Epidermal melanocyte (primary cell): ENCODE measurements around the gene ADARB2.

ENCODE experiments used
- DNase-seq: peaks from one replicate; pipeline ENCODE4 v3.0.0; 2011; ENCODE audit warnings: low spot score; ENCODE audit not compliant: insufficient read length

The ADARB2 gene

DNA sequence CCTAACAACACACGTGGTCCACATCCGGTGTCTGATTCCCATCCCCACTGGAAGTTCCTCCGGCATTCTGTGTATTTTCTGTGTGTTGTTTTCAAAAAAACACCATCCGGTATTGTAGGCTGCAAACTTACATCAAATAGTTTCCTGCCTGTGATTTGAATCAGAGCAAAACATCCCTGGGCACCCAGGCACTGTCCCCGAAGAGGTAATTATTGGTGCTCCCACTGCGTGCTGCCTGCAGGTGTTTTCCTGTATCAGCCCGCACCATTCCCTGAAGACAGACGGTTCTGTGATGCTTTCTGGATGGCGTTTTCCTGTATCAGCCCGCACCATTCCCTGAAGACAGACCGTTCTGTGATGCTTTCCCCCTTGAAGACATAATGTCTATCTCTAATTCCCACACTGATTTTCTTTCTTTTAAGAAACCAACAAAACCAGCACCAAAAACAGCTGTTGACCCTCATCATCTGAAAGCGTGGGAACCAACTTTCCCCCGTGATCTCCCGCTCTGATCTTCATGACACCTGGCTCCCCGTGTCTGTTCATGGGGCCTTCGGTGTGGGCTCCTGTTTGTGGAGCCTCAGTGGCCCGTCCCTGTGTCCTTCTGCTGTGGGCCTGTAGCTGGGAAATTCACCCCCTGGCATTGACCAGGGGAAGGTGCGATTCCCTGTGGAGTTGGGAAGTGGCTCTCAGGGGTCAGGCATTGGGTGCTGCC is 205.3 kb downstream of the ADARB2 start:
- no peak for DNase-seq

DNA sequence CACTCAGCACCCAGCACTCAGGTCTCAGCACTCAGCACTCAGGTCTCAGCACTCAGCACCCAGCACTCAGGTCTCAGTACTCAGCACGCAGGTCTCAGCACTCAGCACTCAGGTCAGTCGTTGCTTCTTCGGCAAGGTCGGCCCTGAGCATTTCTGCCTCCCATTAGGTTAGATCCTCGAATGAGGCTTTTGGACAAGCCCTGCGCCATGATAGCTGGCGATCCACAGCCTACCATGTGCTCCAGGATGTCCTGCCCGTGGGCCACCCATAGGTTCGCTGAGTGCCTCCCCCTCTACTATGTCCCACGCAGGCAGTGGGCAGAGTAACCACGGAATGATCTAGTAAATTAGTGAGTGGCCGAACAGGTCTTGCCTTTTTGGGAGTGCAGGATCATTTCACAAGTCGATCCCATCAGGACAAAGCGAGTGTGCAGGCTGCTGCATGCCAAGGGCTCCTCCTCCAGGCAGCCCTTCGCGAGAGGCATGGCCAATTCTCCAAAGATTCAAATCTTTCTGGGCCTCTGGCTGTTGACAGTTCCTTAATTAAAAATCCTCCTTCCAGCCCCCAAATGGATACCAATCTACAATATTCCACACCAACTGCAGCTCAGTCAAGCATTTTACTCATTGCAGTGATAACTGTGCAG is 206.3 kb downstream of the ADARB2 start:
- no peak for DNase-seq

DNA sequence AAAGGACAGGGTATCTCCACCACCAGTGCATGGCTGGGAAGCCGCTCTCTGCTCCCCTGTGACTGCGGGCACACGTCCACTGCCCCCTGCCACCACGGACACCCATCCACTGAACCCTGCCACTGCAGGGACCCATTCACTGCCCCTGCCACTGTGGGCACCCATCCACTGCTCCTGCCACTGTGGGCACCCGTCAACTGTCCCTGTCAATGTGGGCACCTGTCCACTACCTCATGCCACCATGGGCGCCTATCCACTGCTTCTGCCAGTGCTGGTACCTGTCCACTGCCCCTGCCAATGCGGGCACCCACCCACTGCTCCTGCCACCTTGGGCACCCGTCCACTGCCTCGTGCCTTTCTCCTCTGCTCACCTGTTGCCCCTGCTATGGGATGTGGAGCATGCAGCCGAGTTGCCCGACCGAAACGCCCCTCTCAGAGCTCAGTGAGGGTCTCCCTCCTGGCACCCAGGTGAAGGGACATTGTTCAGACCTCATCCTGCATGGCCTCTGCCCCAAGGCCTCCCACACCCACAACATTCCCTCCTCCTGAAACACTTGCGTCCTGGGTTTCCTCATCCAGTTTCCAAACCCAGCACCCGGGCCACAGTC is 207.4 kb downstream of the ADARB2 start:
- DNase-seq, result no peak

DNA sequence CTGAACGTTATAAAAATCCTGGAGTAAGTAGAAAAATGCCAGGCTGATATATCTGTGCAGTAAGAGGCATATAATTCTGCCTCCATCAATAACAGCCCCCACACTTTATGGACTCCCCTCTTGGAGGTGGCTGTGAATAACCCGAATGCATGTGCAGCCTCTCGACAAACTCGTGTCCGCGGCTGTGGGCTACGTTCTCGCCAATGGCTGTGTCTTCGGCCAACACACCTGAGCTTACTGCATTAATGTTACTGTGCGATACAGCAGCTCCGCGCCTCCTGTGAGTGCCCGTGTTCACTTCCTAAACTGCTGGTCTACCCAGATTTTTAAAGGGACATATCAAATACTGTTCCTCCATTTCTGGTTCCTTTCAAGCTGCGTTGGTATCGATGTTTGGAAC is 209.4 kb downstream of the ADARB2 start:
- no peak for DNase-seq

DNA sequence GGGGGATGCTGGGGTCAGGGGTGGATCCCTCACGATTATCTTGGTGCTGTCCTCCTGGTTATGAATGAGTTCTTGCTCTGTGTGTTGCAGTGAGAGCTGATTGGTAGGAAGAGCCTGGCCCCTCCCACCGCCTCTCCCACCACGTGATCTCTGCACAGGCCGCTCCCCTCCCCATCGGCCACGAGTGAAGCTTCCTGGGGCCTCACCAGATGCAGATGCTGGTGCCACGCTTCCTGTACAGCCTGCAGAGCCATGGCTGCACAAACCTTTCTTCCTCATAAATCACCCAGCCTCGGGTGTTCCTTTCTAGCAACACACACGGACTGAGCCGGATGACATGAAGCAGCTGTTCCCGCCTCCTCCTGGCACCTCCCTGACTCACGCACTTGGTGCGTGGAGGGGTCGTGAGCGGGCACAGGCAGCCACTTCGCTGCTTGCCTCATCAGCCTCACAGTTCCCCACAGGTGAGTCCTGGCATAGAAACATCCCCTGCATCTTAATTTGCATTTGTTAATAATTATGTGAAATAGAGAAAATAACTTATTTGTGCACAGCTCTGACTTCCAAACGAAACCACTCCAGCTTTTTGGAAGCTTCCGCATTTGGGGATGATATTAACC is 210.8 kb downstream of the ADARB2 start:
- no peak for DNase-seq

DNA sequence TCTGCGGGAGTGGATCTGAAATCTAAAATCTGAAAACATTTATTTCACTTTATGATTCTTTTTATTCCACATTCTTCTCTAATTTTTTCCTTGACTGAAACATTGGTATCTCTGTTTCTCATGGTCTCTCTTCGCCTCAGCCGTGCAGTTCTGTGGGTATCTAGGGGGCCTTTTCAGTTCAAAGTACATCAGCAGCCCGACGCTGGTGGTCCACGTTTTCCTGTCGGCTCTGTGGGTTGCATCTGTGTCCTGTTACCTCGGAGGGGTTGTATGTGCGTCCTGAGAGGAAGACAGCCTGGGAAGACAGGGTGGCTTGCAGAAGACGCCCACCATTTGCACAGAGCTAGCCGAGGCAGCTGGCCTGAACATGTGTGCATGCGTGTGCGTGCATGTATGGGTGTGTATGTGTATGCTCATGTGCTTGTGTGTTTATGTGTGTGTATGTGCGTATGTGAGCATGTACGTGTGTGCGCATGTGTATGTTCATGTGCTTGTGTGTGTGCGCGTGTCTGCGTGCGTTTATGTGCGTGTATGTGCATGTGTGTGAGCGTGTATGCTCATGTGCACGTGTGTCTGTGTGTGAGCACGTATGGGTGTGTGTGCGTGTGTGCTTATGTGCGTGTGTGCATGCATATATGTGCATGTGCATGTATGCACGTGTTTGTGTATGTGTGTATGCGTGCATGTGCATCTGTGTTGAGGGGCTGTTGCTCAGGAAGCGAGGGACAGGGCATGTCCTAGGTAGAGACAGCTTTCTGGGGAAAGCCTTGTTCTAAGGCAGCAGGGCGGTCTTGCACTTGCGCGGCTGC is 211.8 kb downstream of the ADARB2 start:
- no peak for DNase-seq

DNA sequence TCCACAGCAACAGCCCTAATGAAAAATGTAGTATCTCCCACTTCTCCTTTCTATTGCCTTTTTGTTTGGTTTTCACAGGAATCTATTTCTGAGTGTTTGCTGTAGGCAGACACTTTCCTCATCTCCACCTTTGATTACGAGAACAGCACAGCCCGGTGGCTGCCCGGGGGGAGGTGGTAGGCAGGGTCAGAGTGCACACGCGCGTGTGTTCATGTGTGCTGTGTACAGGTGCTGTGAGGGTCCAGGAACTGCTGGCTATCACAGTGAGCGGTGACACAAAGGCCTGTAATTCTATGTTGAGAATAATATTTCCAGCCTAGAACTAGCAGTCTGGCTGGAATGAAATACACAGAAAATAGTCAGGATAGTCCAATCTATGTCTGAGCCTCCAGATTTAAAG is 212.8 kb downstream of the ADARB2 start:
- DNase-seq, result no peak

DNA sequence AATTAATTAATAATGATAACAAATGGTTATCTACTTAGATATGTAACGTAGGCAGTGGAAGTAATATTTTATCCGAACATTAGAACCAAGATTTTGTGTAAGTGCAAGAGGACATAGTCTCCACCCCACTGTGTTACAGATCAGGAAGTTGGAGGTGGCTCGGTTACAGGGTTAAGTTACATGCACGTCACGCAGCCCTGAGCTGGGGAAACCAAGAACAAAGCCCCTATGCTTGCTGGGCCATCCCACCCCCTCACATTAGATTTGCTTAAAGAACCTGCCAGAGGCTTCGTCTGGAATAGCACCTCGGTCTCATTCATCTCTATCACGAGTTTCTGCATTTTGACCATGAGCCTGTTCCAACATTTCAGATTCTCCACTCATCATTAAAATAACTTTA is 214.1 kb downstream of the ADARB2 start:
- DNase-seq, result no peak

DNA sequence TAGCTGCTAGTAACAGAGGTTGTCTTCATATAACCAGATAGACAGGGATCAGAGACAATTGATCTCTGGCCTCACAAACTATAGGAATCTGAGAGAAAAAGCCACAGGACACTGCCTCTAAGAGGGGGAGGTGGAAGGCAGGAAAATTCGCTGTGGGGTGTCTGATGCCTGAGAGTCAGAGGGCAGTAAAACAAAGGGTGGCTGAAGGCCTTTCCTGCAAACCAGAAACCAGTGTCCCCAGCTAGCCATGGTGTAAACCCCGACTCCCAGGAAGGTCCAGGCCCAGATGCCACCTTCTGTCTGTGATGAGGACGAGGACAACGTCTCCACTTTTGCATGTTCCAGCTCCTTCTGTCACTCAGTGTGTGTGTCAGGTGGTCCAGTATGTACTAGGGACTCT is 215.1 kb downstream of the ADARB2 start:
- DNase-seq, result peak; percentile 4

DNA sequence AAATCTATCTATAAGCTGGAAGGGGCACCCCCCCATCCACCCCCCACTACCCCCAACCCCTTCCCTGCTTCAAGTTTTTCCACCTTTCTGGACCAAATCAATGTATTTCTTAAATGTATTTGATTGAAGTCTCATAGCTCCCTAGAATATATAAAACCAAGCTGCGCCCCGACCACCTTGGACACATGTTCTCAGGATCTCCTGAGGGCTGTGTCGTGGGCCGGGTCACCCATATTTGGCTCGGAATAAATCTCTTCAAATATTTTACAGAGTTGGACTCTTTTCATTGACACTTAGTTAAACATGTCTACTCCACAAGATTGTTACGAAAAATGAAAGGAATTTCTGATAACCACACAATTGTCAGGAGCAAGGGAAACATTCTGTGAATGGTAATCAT is 215.6 kb downstream of the ADARB2 start:
- DNase-seq, result no peak

DNA sequence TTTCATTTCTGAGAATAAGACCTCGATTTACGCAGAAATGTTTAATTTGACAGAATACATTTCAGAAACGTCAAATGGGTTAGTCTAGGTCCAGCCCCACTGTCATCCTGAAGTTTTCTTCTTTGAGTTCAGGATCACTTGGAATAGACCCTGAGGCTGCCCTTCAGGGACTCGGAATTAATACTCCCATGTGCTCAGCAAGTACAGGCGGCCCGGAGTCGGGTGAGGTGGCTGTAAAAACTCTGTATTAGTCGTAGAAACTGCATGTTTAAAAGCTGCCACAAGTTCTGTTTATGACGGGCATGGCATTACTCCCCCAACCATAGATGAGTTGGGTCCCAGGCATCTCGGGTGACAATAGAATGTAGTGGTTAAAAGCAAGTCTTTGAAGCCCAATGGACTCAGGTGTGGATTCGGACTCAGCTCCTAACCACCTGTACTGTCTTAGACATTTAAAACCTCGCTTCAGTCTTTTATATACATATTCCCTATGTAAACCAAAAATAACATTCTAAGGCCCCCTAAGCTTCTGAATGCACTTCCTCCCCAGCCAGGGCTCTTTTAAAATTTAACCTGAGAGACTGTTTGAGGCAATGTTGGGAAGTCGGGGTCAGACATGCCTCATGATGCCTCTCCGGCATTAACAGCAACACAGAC is 216.3 kb downstream of the ADARB2 start:
- peak; percentile 1 for DNase-seq

DNA sequence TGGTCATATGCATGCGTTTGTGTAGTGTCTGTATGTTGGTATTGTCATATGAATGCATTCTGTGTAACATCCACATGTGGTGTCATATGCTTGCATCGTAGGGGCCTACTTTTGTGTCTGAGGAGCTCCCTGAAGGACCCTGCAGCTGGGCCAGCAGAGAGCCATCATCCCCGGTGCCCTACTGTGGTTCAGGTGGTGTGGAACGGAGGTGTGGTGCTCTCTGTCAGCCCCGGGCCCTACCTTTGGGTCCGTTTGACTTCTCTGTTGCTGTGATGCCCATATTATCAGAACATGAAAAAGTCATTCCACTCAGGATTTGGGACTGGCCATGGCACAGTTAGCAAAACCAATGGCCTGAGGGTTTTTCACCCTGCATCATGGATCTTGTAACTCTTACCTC is 217.9 kb downstream of the ADARB2 start:
- DNase-seq, result no peak

DNA sequence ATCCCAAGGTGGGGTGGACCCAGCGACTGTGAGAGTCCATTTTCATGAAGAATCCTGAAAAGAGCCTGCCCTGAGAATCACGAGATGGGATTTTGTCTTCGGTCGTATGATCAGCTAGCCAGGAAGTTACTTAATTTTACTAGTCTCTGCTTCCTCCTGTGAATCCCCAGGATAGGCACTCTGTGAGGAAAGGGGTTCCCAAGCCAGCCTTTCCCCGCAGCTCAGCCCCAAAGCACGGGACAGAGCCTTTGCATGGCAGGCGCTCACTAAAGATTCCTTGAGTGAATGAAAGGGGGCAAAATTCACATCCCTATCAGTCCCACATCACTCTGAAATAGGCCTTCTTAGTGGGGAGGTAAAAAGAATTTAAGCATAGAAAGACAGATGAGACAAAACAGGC is 219.6 kb downstream of the ADARB2 start:
- DNase-seq, result no peak

DNA sequence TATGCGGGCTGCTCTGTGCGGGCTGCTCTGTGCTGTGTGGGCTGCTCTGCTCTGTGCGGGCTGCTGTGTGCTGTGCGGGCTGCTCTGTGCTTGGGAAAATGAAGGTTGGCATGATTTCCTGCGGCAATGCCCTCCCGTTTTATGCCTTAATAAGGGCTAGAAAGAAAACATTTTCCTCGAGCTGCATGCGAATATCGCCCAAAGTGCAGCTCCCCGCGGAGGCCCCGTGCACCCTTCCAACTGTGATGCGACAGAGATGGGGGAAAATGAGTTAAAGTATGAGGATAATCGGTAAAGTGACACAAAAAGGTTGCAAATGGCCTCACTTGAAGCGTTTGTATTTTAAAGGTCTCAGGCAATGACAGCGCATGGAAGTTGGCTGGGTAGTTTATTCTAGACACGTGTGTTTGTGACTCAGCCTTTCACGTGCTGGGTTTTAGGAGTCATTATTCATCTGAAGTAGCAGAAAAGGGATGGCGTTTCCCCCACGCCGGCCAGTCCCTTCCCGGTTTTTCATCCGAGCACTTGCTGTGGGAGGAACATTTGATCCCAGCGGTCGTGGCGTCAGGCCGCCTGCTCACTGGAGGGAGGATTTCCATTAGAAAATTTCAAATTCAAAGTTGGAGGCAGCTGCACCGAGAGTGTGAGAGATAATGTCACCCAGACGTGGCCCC is 220.7 kb downstream of the ADARB2 start:
- DNase-seq, result no peak

DNA sequence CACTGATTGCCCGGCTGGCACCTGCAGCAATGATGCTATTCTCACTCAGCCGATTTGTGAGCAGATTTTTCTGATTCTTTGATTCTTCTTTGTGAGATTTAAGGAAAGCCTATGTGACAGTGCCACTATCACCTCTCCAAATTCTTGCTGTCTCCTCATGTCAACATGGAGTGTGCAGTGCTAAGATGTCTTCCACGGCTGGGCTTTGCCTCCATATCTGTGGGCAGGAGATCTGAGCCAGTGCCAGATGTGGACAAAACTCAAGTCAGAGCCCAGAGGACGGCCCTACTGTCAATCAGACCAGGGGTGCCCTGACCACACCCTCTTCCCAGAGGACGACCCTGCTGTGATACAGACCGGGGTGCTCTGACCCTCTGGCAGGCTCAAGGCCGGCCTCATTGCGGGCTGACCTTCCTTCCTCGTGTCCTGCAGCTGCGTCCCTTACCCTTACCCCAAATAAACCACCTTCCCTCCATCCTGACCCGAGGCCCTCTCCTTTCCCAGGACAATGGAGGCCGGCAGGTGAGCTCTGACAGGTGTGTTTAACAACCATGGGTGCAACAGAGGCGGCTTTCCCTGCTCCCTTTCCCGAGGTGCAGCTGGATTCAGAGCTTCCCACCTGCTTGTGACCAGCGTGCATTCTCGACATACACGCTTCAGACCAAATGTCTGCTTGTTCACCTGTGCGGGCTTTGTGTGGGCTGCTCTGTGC is 221.4 kb downstream of the ADARB2 start:
- DNase-seq, result no peak

DNA sequence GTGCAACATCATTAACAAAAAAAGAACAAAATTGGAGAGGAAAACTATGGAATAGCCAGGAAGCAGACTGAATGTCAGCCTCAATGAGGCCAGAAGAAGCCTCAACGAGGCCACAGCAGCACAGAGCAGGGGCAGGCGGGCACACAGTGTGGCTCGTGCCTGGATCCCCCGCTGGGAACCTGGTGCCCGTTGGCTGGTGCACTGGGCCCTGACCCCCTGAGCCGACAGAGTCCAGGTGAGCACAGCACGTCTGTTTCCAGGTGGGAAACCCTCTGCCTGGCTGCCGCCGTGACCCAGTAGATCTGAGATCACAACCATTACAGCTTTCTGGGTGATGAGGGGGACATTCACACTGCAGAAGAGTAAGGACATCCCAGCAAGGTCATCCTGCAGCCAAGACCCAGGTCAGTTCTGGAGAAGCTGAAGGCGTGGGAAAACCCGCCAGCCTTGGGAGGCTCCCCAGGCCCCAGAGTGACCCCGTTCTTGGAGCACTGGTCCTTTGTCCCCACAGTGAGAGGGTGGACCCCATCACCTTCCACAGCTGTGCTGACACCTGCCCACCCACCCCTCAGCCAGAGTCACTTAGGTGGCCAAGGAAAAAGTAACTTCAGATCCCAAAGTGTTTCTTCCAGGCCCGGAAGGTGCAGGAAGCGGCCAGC is 222.1 kb downstream of the ADARB2 start:
- no peak for DNase-seq

DNA sequence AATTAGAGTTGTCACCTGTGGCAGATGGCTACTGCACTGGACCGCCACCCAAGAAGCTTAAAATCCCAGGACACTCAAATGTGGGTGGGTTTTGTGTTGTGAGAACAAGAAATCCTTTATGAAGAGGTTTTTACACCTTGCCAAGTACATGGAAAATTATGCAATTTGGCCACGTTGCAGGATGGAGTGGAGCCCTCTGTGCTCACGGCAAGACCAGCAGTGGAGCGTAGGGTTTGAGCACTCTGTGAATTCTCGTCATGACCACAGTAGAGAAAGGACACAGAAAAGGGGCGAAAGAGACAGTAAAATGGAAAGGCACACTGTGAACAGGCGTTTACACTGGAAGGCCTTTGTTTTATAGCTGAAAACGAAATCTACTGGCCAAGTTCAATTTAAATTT is 222.6 kb downstream of the ADARB2 start:
- DNase-seq, result no peak

DNA sequence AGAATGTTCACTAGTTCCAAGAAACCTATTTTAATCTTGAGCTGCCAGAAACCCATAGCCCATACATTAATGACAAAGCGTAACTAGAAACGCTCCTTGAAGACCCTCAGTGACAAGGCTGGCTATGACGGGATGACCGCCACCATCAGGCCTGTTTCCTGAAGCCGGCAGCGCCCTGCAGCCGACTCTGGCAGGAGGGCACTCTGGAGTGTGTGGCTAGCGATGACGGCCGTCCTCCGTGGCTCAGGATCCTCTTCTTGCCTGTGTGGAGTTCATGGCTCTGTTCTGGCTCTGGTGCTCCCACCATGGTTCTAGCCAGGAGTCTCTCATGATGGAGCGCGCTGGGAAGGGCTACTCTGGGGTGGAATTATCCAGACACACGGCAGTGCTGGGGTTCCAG is 224.1 kb downstream of the ADARB2 start:
- no peak for DNase-seq

DNA sequence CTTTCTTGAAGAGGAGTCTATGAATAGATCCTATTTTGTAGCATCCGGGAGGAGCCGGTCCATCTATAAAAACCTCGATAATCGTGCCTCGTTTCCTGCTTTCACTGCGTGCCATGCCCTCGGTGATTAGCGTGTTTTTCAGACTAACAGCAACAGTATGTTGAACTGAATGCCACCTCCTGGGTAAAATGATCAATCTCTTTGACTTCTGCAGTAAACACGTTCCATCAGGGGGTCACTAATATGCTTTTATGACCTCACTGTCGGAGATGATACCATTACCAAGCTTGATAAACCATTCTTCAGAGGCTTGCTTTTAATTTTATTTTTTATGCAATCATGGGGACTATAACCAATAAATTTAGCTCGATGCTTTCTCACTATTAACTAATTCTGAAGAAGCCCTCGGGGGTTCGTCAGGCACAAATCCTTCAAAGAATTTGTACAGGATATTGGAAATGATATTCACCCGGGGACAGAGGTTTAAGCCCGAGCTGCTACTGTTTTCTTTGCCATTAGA is 228.3 kb downstream of the ADARB2 start:
- no peak for DNase-seq
